Stimulated activated naive CD8-positive, alpha-beta T cell treated with anti-CD3 and anti-CD28 coated beads, Interleukin-15, Interleukin-2, amounts not matched to agents 100 U/mL and 50 U/mL, for 24 hours (primary cell): ENCODE data around the gene AQP12A.
A peak's percentile ranks its signal among the peaks of the same experiment; 100 is the strongest.

Experiments
- ATAC-seq: fragments of 150-1000 bp; cut with Tn5 transposase; one replicate; pipeline ENCODE4 v1.10.0; 2021
- DNase-seq: peaks from one replicate; pipeline ENCODE4 v3.0.0; 2021

The AQP12A gene

DNA sequence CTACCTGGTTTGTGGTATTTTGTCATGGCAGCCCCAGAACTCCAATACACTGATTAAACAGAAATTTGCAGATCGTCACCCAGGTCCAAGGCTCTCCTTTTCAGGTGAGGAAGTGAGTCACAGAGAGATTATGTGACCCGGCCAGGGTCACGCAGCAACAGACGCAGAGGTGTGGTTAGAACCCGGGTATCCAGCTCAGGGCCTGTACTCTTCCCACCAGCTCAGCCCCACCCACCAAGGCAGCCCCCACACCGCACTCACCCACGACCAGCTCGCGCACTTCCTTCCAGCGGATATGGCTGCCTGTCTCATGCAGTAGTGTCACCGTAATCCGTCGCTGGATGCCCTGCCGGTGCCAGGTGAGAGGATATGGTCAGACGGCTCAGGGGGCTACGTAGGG lies 48.1 kb downstream of the AQP12A start:
- ATAC-seq = peak; percentile 34
- DNase-seq = peak; percentile 34

DNA sequence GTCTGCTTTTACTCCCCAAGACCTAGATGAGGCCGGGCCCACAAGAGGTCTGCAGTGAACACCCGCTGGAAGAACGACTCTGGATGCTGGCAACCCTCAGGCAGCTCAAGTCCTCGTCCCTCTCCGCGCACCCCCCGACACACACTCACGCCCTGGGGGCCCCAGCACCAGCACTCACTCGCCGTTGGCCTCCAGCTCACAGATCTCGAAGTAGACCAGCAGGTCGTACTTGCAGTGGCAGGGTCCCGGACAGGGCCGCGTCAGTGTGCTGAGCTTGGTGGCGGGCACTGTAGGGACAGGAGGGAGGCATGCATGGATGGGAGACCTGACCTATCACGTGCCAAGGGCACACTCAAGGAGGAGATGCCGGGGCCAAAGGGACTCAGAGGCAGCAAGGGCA lies 49.4 kb downstream of the AQP12A start:
- DNase-seq = no peak
- ATAC-seq = no peak

DNA sequence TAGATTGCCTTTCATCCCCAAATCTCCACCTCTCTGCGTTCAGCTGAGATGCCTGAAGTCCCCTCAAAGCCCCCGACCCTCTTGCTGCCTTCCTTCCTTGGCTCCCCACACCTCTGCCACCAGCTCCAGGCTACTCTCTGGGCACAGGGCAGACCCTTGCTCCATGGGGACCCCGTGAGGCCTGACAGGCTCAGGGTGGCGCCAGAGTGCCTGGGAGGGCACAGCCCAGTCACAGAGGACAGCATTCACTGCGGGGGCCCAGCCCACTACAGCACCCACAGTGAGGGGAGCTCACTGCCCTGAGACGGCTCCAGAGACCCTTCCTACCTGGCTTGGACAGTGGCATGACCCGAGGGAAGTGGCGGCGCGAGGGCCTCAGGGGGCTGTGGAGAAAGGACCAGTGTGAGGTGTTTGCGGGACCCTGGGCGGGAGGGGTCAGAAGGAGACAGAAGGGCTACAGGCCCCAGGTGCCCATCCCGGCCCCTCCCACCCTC lies 51.0 kb downstream of the AQP12A start:
- ATAC-seq (no peak), DNase-seq (no peak)

DNA sequence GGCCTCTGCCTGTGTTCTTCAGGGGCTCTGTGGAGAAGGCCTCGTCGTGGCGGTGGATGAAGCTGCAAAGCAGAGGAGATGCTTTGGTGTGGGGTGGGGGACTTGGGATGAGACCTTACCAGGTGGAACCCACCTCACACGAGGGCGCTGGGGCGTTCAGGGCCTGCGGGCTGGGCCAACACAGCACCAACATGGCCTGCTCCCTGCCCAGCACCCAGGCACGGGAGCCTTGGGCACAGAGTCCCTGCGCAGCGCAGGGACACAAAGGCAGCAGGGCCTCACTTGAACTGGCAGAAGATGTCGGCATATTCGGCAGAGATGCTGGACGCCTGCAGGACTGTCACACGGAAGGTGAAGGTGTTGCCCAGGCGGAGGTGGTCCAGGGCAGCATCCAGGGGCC lies 53.8 kb downstream of the AQP12A start:
- ATAC-seq (no peak), DNase-seq (no peak)

GRCh38 chr2:240745962-240746361 lies 54.3 kb downstream of the AQP12A start:
- DNase-seq = no peak
- no peak for ATAC-seq

- no peak for ATAC-seq
- no peak for DNase-seq
These were observed 55.0 kb downstream of the AQP12A start for GRCh38 chr2:240746671-240747070.

DNA sequence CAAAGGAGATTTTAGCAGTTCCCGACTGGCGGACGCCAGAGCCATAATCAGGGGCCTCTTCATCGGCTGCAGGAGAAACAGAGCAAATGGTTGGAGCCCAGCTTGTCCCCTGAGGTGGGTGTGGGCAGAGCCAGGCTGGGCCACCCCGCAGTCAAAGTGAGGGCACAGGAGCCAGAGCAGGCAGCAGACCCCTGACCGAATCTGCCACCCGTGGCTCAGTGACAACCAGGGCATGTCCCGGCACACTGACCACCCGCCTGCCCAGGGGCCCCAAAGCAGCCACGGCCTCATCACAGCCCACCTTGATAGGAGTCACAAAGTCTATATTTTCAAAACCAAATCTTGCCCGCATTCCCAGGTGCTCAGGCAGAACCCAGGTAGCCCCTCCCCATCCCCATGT lies 55.6 kb downstream of the AQP12A start:
- DNase-seq = no peak

More for the DNA sequence above, 55.6 kb downstream of the AQP12A start:
- no peak for ATAC-seq
